HG03432 (cell line): Measurements from ENCODE around the gene TFR2.

ENCODE experiments used
- ATAC-seq: cut with Tn5 transposase; IDR thresholded peaks from one replicate; pipeline ENCODE4 v1.9.1; 2021; ENCODE audit warnings: mild to moderate bottlenecking, moderate library complexity; ENCODE audit not compliant: unreplicated experiment

Gene TFR2

GRCh38 chr7:100641463-100641859 is at the start of gene TFR2:
Gene TFR2 (minus strand): TSS chr7:100641552. CDS start chr7:100641509, 43 bp downstream.
- no peak for ATAC-seq

GRCh38 chr7:100689230-100690135 is 48.1 kb upstream of the TFR2 start:
- ATAC-seq, result no peak

GRCh38 chr7:100688326-100688860 is 47.0 kb upstream of the TFR2 start:
- no peak for ATAC-seq

GRCh38 chr7:100687751-100688300 is 46.5 kb upstream of the TFR2 start:
- ATAC-seq, result no peak

GRCh38 chr7:100687261-100687660 is 45.9 kb upstream of the TFR2 start:
- ATAC-seq, result no peak

- ATAC-seq, result no peak
Observed at GRCh38 chr7:100686822-100687211, 45.5 kb upstream of the TFR2 start.

GRCh38 chr7:100686201-100686821 is 45.0 kb upstream of the TFR2 start:
- no peak for ATAC-seq

GRCh38 chr7:100685631-100686145 is 44.3 kb upstream of the TFR2 start:
- no peak for ATAC-seq

- no peak for ATAC-seq
Observed at GRCh38 chr7:100685049-100685605, 43.8 kb upstream of the TFR2 start.

- no peak for ATAC-seq
Observed at GRCh38 chr7:100684534-100685042, 43.2 kb upstream of the TFR2 start.

- no peak for ATAC-seq
Observed at GRCh38 chr7:100683659-100684533, 42.5 kb upstream of the TFR2 start.

- no peak for ATAC-seq
Observed at GRCh38 chr7:100682991-100683658, 41.8 kb upstream of the TFR2 start.

GRCh38 chr7:100682228-100682741 is 40.9 kb upstream of the TFR2 start:
- ATAC-seq, result no peak

- no peak for ATAC-seq
Observed at GRCh38 chr7:100681491-100682227, 40.3 kb upstream of the TFR2 start.

GRCh38 chr7:100680576-100681271 is 39.4 kb upstream of the TFR2 start:
- no peak for ATAC-seq

GRCh38 chr7:100679927-100680575 is 38.7 kb upstream of the TFR2 start:
- no peak for ATAC-seq

GRCh38 chr7:100679129-100679926 is 38.0 kb upstream of the TFR2 start:
- ATAC-seq, result no peak
